T1000 (cell line): ENCODE results near the gene LEO1.

ENCODE experiments used
- DNase-seq: peaks from one replicate; lab custom pipeline; 2025; ENCODE audit warnings: mixed read lengths; lab: John Stamatoyannopoulos, UW

Gene LEO1

GRCh38 chr15:51971375-51972133 is at the start of gene LEO1:
Gene LEO1, minus strand, starts transcription at chr15:51971778. Its CDS starts 33 bp downstream, at chr15:51971745.
- peak; percentile 82 for DNase-seq

- DNase-seq = peak; percentile 40
These were observed 49.6 kb upstream of the LEO1 start for GRCh38 chr15:52021128-52021671.

GRCh38 chr15:52020221-52021085 is 48.9 kb upstream of the LEO1 start:
- DNase-seq = no peak

GRCh38 chr15:52019394-52020220 is 48.0 kb upstream of the LEO1 start:
- peak; percentile 61 for DNase-seq

DNA sequence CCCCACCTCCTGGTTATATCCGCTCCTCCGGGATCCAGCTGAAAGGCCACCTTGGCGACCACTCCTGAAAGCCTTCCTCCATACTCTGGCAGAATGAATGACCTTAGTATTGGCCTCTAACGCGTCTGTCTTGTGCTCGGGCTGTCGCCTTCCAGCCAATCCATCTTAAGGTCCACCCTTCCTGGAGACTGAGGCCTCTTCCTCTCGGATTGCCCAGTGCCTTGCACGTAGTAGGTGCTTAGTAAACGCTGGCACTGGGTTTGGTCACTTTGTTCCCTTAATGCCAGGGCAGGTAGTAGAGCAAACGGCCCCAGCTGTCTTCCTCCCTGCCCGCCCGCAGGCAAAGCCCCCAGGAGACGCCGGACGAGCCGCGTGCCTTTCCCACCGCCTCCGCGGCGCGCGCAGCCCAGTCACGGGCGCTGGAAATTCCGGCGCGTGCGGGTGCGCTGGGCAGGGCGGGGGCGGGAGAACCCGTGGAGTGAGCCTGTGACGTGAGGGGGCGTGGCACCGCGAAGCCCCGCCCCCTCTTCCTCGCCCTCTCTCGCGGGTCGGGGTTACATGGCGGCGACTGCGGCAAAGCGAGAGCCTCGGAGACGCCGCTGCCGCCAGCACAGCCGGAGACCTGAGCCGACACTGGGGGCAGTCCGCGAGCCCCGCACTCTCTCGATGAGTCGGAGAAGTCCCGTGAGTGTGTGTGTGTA is 47.3 kb upstream of the LEO1 start, which contains the start of gene MAPK6:
Gene MAPK6 (plus strand): TSS at position 527 of the 701 bp plus-strand sequence. CDS start 27,242 bp downstream, outside the sequence.
- DNase-seq = peak; percentile 85

DNA sequence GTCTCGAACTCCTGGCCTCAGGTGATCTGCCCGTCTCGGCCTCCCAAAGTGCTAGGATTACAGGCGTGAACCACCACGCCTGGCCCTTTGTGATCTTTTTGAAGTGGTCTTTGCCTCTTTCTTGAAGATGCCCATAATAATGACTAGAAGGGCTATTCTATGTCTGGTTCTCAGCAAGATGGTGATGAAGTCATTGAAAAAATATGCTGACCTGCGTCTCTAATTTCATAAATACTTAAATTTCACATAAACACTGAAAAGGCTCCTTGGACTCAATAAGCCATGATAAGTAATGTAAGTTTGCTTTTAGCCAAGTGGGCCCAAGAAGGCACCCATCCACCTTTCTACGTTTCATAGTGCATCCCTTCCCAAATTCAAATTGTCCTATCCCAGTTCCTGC is 46.7 kb upstream of the LEO1 start:
- no peak for DNase-seq

GRCh38 chr15:52016316-52016715 is 44.7 kb upstream of the LEO1 start:
- no peak for DNase-seq

- DNase-seq = no peak
These were observed 43.0 kb upstream of the LEO1 start for GRCh38 chr15:52014616-52015015.

GRCh38 chr15:52013151-52013791 is 41.7 kb upstream of the LEO1 start:
- DNase-seq = no peak

DNA sequence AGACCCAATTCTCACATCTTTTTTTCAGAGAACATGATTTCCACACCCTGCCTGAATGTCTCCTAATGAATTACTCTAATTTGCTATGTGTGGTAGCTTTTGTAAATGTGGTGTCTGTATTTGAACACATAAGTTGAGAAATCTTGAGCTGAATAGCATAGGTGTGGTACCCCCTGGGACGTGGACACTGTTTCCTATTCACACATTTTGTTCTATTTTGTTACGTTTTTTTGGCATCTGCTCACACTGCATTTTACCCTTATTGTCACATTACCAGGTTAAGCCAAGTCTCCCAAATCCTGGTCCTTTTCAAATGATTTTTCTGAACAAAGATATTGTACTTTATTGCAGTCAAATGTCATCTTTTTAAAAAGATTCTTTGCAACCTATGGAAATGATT is 40.6 kb upstream of the LEO1 start:
- DNase-seq = no peak

GRCh38 chr15:52011711-52012144 is 40.1 kb upstream of the LEO1 start:
- DNase-seq = no peak

- DNase-seq = peak; percentile 58
These were observed 39.3 kb upstream of the LEO1 start for GRCh38 chr15:52010633-52011595.

DNA sequence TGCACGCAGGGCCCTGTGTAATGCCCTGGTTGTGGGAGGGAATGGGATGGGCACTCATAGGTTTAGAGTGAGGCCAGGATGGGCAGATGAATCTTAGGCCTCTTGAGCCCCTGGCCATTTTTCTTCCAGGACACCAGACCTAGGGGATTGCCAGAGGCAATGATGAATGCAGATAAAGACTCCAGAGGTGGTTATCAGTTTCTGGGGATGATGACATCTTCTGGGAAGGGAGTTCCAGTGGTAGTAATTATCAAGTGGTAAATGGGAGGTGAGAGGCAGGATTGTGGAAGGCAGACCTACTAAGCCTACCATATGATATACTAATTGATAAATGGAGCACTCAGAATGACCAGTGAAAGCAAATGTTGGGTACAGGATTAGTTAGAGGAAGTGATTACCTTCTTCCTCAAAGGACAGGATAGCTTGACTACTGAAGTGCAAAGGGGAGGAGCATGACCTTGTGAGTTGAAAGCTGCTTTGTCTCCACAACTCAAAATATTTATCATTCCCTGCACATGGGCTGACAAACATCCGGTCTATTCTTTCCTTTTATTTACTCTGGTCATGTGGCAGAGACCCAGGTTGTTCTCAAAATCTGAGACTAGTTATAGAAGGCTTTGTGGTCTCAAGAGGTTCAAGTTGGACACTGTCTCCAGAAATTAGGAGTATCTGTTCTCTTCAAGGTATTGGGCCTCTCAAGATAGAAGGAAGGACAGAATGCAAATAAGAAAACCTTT is 37.3 kb upstream of the LEO1 start:
- DNase-seq = no peak

- no peak for DNase-seq
These were observed 36.8 kb upstream of the LEO1 start for GRCh38 chr15:52008359-52008697.

GRCh38 chr15:52006702-52007340 is 35.2 kb upstream of the LEO1 start:
- DNase-seq = no peak

DNA sequence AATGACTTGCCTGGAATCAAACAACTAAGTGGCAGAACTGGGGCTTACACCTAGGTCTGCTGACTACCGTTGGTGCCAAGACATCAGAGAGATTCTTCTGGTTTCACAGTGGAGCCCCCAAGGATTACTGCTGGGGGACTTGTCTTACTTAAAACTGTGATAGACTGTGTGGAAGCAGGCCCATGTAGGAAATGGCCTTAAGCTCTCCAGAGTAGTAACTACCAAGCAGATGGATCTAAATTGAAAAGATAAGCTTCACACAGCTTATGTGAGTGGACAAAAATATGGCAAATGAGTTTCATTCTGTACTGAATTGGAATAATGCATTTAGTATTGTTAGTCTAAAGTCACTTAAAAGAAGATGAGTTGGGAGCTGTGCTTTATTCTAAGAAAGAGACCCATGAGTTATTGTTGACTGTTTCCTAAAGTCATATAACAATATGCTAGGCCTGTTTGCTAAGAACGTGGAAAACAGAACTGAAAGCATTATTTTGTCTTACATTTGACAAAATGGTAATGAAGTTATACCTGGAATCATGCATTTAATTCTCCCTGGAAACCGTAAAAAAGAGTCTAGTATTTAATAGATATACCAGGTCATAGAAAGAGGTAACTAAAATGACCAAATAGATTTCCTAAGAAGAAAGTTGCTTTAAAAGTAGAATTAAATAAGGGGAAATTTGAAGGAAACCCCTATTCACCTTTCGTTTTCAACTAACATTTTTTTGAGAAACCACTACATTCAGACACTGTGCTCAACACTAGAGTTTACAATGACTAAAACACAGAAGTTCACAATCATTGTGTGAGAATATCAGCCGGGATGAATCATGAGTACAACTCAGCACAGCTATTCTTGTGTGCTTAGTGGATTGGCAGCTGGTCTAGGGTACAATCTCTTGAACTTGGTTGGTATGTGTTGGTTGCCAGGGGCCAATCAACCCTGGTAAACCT is 34.4 kb upstream of the LEO1 start:
- DNase-seq = no peak

GRCh38 chr15:52004806-52005205 is 33.2 kb upstream of the LEO1 start:
- DNase-seq = no peak
